GM13976 (cell line): ENCODE data around the gene CHGA.

Source experiments
- DNase-seq: peaks from one replicate; pipeline ENCODE4 v3.0.0; 2012; ENCODE audit warnings: low spot score
- CTCF ChIP-seq: IDR thresholded peaks from 2 replicates; pipeline ENCODE4 v1.5.1; 2012; ENCODE audit warnings: borderline replicate concordance, mild to moderate bottlenecking; ENCODE audit not compliant: insufficient read depth; ENCODE audit errors: extremely low read depth, missing control alignments, control extremely low read depth
- in situ Hi-C: fragments of 300-500 bp; cut with MboI; formaldehyde crosslinking; loops from one replicate; pipeline ENCODE4 v1.12.0; 2022; ENCODE audit warnings: low sequenced_read_pairs, mixed read lengths, inconsistent platforms; ENCODE audit not compliant: unreplicated experiment

The CHGA gene

GRCh38 chr14:92923744-92924103 is 774 bp downstream of the CHGA start:
- in situ Hi-C loops, result no loop called here
- TF ChIP-seq CTCF, result no peak
- DNase-seq, result no peak

GRCh38 chr14:92924247-92924646 is 1.3 kb downstream of the CHGA start:
- in situ Hi-C loops, result no loop called here
- no peak for DNase-seq
- TF ChIP-seq CTCF, result no peak

DNA sequence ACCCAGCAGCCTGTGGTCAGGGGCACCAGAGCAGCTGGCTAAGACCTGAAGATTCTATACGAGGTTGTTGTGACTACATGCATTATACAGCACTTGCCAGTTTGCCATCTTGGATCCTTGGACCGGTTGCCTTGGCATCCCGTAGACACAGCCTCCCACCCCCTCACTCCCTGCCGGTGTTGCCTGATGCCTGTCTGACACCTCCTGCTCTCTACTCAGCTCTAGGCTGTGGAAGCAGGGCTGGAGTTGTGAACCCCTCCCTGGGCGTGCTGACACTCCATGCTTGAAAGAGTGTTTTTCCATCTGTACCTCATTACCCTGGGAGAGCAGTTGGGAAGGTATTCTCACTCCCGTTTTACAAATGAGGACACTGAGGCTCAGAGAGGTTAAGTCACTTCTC is 2.5 kb downstream of the CHGA start:
- no peak for DNase-seq
- in situ Hi-C loops, result no loop called here
- no peak for TF ChIP-seq CTCF

DNA sequence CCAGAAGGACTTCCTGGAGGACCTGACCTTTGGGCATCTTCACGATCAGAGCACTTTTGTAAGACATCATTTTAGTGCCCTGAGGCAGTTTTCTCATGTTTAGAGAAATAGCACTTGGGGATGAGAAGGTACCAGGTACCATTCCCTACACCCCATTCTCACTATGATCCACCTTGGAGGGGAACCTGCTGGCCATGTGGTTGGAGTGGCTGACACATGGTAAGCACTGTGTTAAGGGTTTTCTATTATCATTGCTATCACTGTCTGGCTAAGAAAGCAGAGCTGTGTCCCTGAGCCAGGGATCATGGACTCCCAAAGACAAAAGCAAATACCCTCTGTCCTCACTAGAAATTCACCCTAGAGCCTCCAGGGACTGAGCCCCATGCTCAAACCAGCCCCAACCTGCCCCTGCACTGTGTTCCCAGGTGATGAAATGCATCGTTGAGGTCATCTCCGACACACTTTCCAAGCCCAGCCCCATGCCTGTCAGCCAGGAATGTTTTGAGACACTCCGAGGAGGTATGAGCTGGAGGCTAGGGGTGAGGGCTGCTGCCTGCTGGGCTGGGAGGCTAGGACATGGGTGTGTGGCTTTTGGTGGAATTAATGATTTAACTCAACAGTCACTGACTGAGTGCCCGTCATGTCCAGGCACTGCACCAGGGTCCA is 3.4 kb downstream of the CHGA start:
- DNase-seq, result no peak
- in situ Hi-C loops, result no loop called here
- TF ChIP-seq CTCF, result no peak

DNA sequence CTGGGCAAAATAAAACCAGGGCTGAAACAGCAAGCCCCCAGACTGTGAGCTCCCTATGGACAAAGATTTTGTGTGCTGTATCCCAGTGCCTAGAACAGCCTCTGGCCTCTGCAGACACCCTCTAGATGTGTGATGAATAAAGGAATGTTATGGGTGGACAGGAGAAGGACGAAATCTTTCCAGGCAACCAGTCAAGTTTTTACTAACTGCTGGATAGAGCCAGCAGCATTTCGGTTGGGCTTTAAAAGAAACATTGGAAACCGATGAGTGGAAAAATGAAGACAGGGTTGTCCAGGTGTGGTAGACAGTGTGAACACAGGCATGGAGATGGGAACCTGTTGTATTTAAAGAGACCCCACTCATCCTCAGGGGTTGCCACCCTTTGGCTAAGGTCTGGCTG is 4.0 kb downstream of the CHGA start:
- TF ChIP-seq CTCF, result no peak
- in situ Hi-C loops, result no loop called here
- no peak for DNase-seq

DNA sequence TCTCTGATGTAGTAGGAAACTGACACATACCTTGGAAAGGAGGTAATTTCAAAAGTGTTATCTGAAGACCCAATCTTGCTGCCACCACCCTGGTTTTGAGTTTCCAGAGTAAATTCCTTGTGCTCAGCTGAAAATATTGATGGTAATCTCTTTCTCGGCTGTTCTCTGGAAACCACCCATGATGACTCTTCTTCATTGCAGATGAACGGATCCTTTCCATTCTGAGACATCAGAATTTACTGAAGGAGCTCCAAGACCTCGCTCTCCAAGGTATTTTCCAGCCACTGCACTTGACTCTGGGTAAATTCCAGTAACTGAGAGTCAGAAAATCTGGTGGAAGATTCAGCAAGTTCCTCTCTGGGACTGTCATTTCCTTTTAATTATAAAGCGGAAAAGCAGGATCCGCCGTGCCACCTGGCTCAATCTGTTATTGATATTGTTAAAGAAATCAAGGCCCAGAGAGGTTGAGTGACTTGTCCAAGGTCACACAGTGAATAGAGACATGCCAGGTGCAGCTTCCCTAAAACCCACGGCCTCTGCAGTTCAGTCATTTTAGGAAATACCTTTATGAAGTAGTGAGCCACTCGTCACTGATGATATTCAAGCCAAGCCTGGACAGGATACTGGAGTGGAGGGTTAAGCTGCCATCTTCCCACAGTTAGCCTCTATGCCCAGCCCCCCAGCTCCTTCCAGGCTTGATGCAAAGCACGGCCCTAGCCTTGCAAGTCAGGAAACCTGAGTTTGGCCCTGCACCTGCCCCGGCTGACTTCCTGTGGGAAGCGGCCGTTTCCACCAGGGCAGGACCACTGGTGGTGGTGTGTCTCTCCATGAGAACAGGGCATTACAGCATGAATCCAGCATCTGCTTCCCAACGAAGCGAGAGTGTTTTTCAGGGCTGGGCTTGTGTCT is 4.7 kb downstream of the CHGA start:
- in situ Hi-C loops, result no loop called here
- DNase-seq, result no peak
- TF ChIP-seq CTCF, result no peak
